ENCODE measurements around the gene INPP4B. TPM values are rescaled to one million over a fixed set of nuclear protein-coding genes. Genes with fewer than 3 reads are reported as not detected.

Gene INPP4B
- total RNA-seq, 1 experiment from 2014 or later: 17.6 TPM

- Mint-ChIP-seq H3K27ac (ENCODE audit: low read depth, unreplicated experiment) (no peak overlapping the region), H3K36me3 (ENCODE audit: insufficient read depth, unreplicated experiment) (no peaks in the 10 kb centered on the region), H3K9me3 (ENCODE audit: unreplicated experiment) (peaks cover 9% of the 10 kb centered on the region), H3K4me3 (ENCODE audit: unreplicated experiment) (no peak overlapping the region), H3K4me1 (ENCODE audit: insufficient read depth, unreplicated experiment) (no peaks in the 10 kb centered on the region), H3K27me3 (ENCODE audit: insufficient read depth, unreplicated experiment) (no peaks in the 10 kb centered on the region)
- TF ChIP-seq CTCF (IDR thresholded peaks at IDR 0.05; ENCODE audit: unreplicated experiment): no peak
- POLR2A ChIA-PET: interaction anchor here (0.5 kb wide), 1 partner anchor 264 kb away, joined by 3 read pairs; no protein-coding TSS in a partner anchor
- intact Hi-C loops (cut with micrococcal nuclease): no loop called here
- no peak for DNase-seq (ENCODE audit: unreplicated experiment)
- no TSS peak for BruUV-seq (replicated peaks)
- CTCF ChIA-PET: interaction anchor here (0.6 to 0.9 kb wide), 3 partner anchors 8 to 703 kb away, joined by 3 to 4 read pairs (median 3); no protein-coding TSS in a partner anchor
Measured at GRCh38 chr4:142832022-142832421, 14.1 kb downstream of the INPP4B start.

GRCh38 chr4:142826503-142827241 is 19.4 kb downstream of the INPP4B start:
- no peak for DNase-seq (ENCODE audit: unreplicated experiment)
- TF ChIP-seq CTCF (IDR thresholded peaks at IDR 0.05; ENCODE audit: unreplicated experiment): no peak
- Mint-ChIP-seq H3K9me3 (ENCODE audit: unreplicated experiment) (peaks cover 9% of the 10 kb centered on the region), H3K4me3 (ENCODE audit: unreplicated experiment) (no peak overlapping the region), H3K27me3 (ENCODE audit: insufficient read depth, unreplicated experiment) (no peaks in the 10 kb centered on the region), H3K27ac (ENCODE audit: low read depth, unreplicated experiment) (no peak overlapping the region), H3K36me3 (ENCODE audit: insufficient read depth, unreplicated experiment) (no peaks in the 10 kb centered on the region), H3K4me1 (ENCODE audit: insufficient read depth, unreplicated experiment) (no peaks in the 10 kb centered on the region)
- no TSS peak for BruUV-seq (replicated peaks)
- ChIA-PET CTCF (interaction anchor here (0.8 to 1.8 kb wide), 3 partner anchors 9 to 23 kb away, joined by 3 to 6 read pairs (median 5); no protein-coding TSS in a partner anchor), POLR2A (interaction anchor here (1.0 kb wide), 1 partner anchor 9 kb away, joined by 6 read pairs; no protein-coding TSS in a partner anchor)
- intact Hi-C loops (cut with micrococcal nuclease): no loop called here

GRCh38 chr4:142824368-142824767 is 21.7 kb downstream of the INPP4B start:
- H3K4me1 Mint-ChIP-seq (ENCODE audit: insufficient read depth, unreplicated experiment): no peaks in the 10 kb centered on the region
- no peak overlapping the region for H3K4me3 Mint-ChIP-seq (ENCODE audit: unreplicated experiment)
- DNase-seq (ENCODE audit: unreplicated experiment): no peak
- H3K36me3 Mint-ChIP-seq (ENCODE audit: insufficient read depth, unreplicated experiment): no peaks in the 10 kb centered on the region
- H3K27me3 Mint-ChIP-seq (ENCODE audit: insufficient read depth, unreplicated experiment): no peaks in the 10 kb centered on the region
- CTCF ChIA-PET: interaction anchor here (0.8 to 1.6 kb wide), 2 partner anchors 11 to 15 kb away, joined by 3 to 4 read pairs; no protein-coding TSS in a partner anchor
- peaks cover 9% of the 10 kb centered on the region for H3K9me3 Mint-ChIP-seq (ENCODE audit: unreplicated experiment)
- POLR2A ChIA-PET: no interaction called here
- no TSS peak for BruUV-seq (replicated peaks)
- no peak for TF ChIP-seq CTCF (IDR thresholded peaks at IDR 0.05; ENCODE audit: unreplicated experiment)
- no peak overlapping the region for H3K27ac Mint-ChIP-seq (ENCODE audit: low read depth, unreplicated experiment)
- intact Hi-C loops (cut with micrococcal nuclease): no loop called here

- Mint-ChIP-seq H3K36me3 (ENCODE audit: insufficient read depth, unreplicated experiment) (no peaks in the 10 kb centered on the region), H3K4me3 (ENCODE audit: unreplicated experiment) (no peak overlapping the region), H3K27ac (ENCODE audit: low read depth, unreplicated experiment) (no peak overlapping the region), H3K27me3 (ENCODE audit: insufficient read depth, unreplicated experiment) (no peaks in the 10 kb centered on the region), H3K4me1 (ENCODE audit: insufficient read depth, unreplicated experiment) (peaks cover 2% of the 10 kb centered on the region), H3K9me3 (ENCODE audit: unreplicated experiment) (peaks cover 6% of the 10 kb centered on the region)
- TF ChIP-seq CTCF (IDR thresholded peaks at IDR 0.05; ENCODE audit: unreplicated experiment): no peak
- intact Hi-C loops (cut with micrococcal nuclease): no loop called here
- ChIA-PET CTCF (interaction anchor here (0.5 to 1.6 kb wide), 5 partner anchors 8 to 856 kb away, joined by 3 to 4 read pairs (median 3); no protein-coding TSS in a partner anchor), POLR2A (interaction anchor here (0.7 kb wide), 1 partner anchor 428 kb away, joined by 3 read pairs; no protein-coding TSS in a partner anchor)
- no peak for DNase-seq (ENCODE audit: unreplicated experiment)
- no TSS peak for BruUV-seq (replicated peaks)
Measured at GRCh38 chr4:142823796-142824195, 22.3 kb downstream of the INPP4B start.
